ENCODE data around the gene PPCDC. TPM values are rescaled to one million over a fixed set of nuclear protein-coding genes. Genes with fewer than 3 reads are reported as not detected.

Gene PPCDC
- polyA plus RNA-seq, 3 donors, result 14.2 to 33.7 (median 18.7) TPM

DNA sequence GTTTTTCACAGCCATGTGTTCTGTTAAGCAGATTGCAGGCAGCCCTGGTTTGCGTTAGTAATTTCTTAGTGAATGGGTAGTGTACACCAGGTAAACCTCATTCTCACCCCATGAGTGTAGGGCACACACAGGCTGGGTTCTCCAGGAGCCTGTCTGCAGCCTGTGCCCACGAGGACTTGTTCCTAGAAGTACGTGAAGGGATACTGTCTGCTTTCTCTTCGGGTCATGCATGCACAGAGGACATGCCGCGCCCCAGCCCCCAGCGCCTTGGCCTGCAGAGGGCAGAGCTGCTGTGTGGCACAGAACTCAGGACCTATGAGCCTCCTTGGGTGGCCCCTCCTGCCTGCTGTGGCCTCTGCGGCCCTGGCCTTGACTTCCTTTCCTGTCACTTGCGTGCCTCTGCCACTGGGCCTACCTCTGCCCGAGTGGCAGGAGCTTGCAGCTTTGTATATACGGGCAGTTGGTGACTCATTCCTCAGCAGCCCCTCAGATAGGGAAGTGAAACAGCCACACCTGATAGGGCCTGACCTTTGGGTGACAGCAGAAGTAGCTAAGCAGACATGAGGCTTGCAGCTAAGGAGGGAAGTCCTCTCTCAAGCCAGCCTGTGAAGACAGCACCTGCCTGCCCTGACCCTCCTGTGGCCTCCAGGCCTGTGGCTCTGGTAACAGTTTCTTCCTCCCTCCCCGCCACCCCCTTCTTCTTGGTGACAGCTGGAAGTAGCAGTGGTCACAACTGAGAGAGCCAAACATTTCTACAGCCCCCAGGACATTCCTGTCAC, 19.5 kb downstream of the PPCDC start:
- H3K27me3 ChIP-seq (ENCODE audit: control insufficient read depth in 2 of 2, insufficient read depth in 2 of 2, low read length in 2 of 2), result no peaks in the 10 kb centered on the region
- peak overlapping the region; percentile 98 to 100 for H3K27ac ChIP-seq (ENCODE audit: low read depth in 1 of 2, low read length in 2 of 2)
- 2% methylated on average over 11 of the region's 12 CpGs for WGBS (ENCODE audit: insufficient coverage)
- peak; percentile 99 to 100 (median 99) for DNase-seq
- peak overlapping the region; percentile 74 for H3K4me2 ChIP-seq (replicated peaks; ENCODE audit: extremely low read depth, low read length, poor library complexity, severe bottlenecking)
- H3K27me3 Mint-ChIP-seq (ENCODE audit: low read depth in 3 of 3), result peaks cover 0 to 4% (median 2%) of the 10 kb centered on the region in 3 donors
- H2AFZ ChIP-seq (ENCODE audit: insufficient read depth, low read depth, low read length, poor library complexity, severe bottlenecking), result no peak overlapping the region
- H3K79me2 ChIP-seq (ENCODE audit: insufficient read depth, low read length), result peaks cover 29% of the 10 kb centered on the region
- H3K27ac Mint-ChIP-seq, result peak overlapping the region; percentile 98 to 100 (median 99)
- H3K4me3 ChIP-seq (replicated peaks in 1 of 3; ENCODE audit: low read depth in 2 of 3, low read length in 3 of 3), result peak overlapping the region in 1 of 3 experiments; percentile 65
- peaks cover 0 to 4% of the 10 kb centered on the region in 2 donors for H3K36me3 ChIP-seq (replicated peaks in 1 of 2; ENCODE audit: control insufficient read depth in 1 of 2, insufficient read depth in 2 of 2, low read length in 2 of 2)
- no peaks in the 10 kb centered on the region for H3K9me3 ChIP-seq (replicated peaks in 1 of 2; ENCODE audit: control insufficient read depth in 1 of 2, insufficient read depth in 1 of 2, low read length in 2 of 2)
- H3K9ac ChIP-seq (ENCODE audit: insufficient read depth, low read length, poor library complexity, severe bottlenecking), result peak overlapping the region; percentile 81
- H4K20me1 ChIP-seq (ENCODE audit: insufficient read depth, low read length), result no peaks in the 10 kb centered on the region
- TF ChIP-seq, protein P1, sequence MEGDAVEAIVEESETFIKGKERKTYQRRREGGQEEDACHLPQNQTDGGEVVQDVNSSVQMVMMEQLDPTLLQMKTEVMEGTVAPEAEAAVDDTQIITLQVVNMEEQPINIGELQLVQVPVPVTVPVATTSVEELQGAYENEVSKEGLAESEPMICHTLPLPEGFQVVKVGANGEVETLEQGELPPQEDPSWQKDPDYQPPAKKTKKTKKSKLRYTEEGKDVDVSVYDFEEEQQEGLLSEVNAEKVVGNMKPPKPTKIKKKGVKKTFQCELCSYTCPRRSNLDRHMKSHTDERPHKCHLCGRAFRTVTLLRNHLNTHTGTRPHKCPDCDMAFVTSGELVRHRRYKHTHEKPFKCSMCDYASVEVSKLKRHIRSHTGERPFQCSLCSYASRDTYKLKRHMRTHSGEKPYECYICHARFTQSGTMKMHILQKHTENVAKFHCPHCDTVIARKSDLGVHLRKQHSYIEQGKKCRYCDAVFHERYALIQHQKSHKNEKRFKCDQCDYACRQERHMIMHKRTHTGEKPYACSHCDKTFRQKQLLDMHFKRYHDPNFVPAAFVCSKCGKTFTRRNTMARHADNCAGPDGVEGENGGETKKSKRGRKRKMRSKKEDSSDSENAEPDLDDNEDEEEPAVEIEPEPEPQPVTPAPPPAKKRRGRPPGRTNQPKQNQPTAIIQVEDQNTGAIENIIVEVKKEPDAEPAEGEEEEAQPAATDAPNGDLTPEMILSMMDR (IDR thresholded peaks at IDR 0.05), result peak; percentile 78
- H3K4me1 Mint-ChIP-seq, result peaks cover 95% of the 10 kb centered on the region
- peaks cover 0 to 6% (median 0%) of the 10 kb centered on the region in 7 donors for H3K9me3 Mint-ChIP-seq
- intact Hi-C loops (cut with micrococcal nuclease), result loop anchor here (1.0 to 5.0 kb wide), 9 partner anchors 14 to 160 kb away; no protein-coding TSS in a partner anchor
- H3K36me3 Mint-ChIP-seq, result peaks cover 30 to 40% of the 10 kb centered on the region in 2 donors
- H3K4me1 ChIP-seq (ENCODE audit: control insufficient read depth in 1 of 2, insufficient read depth in 2 of 2, low read length in 2 of 2), result peaks cover 85 to 98% of the 10 kb centered on the region in 2 donors
- H3K4me3 Mint-ChIP-seq, result peak overlapping the region; percentile 75 to 78

DNA sequence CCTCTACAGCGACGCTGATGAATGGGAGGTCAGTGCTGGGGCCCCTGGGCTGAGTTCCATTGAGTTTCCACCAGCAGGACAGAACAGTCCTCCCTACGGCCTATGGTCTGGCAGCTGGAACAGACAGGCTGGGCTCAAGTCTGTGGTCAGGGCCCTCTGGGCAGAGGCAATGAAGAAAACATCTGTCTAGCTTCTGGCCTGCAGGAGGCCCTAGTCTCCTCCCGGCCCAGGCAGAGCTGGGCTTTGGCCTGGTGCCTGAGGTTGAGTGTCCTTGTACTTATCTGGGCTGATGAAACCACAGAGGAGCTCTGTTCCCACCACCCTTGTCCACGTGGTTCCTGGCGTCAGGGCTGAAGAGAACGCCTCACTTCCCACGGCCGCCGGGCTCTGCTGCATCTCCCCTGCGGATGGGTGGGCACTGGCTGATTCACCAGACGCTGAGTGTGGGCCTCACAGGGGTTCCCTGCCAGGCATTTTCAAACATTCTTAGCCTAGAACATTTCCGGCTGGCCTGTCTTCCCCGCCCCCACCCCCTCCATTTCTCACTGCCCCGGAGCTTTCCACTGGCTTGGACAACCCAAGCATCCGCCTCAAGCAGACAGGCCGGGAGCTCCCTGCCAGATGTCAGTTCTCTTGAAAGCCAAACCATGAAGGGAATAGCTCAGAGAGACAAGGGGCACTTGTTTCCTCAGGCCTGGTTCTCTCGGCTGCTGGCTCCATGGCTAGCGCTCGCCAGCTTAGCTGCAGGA, 20.3 kb downstream of the PPCDC start:
- Mint-ChIP-seq H3K36me3 (peaks cover 33 to 44% of the 10 kb centered on the region in 2 donors), H3K4me1 (peaks cover 95% of the 10 kb centered on the region), H3K9me3 (peaks cover 0 to 7% (median 0%) of the 10 kb centered on the region in 7 donors), H3K27me3 (ENCODE audit: low read depth in 3 of 3) (peaks cover 0 to 4% (median 2%) of the 10 kb centered on the region in 3 donors), H3K4me3 (peak overlapping the region; percentile 75 to 78), H3K27ac (peak overlapping the region; percentile 98 to 100 (median 99))
- H4K20me1 ChIP-seq (ENCODE audit: insufficient read depth, low read length), result no peaks in the 10 kb centered on the region
- peak; percentile 97 to 98 (median 98) for DNase-seq
- no peaks in the 10 kb centered on the region for H3K27me3 ChIP-seq (ENCODE audit: control insufficient read depth in 2 of 2, insufficient read depth in 2 of 2, low read length in 2 of 2)
- H3K9ac ChIP-seq (ENCODE audit: insufficient read depth, low read length, poor library complexity, severe bottlenecking), result peak overlapping the region; percentile 81
- peak overlapping the region; percentile 98 to 100 for H3K27ac ChIP-seq (ENCODE audit: low read depth in 1 of 2, low read length in 2 of 2)
- WGBS (ENCODE audit: insufficient coverage), result 10% methylated on average over 17 of the region's 20 CpGs
- H3K36me3 ChIP-seq (replicated peaks in 1 of 2; ENCODE audit: control insufficient read depth in 1 of 2, insufficient read depth in 2 of 2, low read length in 2 of 2), result peaks cover 0 to 6% of the 10 kb centered on the region in 2 donors
- H3K9me3 ChIP-seq (replicated peaks in 1 of 2; ENCODE audit: control insufficient read depth in 1 of 2, insufficient read depth in 1 of 2, low read length in 2 of 2), result no peaks in the 10 kb centered on the region
- H3K79me2 ChIP-seq (ENCODE audit: insufficient read depth, low read length), result peaks cover 33% of the 10 kb centered on the region
- TF ChIP-seq, protein P1 (IDR thresholded peaks at IDR 0.05), result peak; percentile 2
- H3K4me1 ChIP-seq (ENCODE audit: control insufficient read depth in 1 of 2, insufficient read depth in 2 of 2, low read length in 2 of 2), result peaks cover 88 to 98% of the 10 kb centered on the region in 2 donors
- H3K4me3 ChIP-seq (replicated peaks in 1 of 3; ENCODE audit: low read depth in 2 of 3, low read length in 3 of 3), result peak overlapping the region in 2 of 3 experiments; percentile 19 to 65
- peak overlapping the region; percentile 74 for H3K4me2 ChIP-seq (replicated peaks; ENCODE audit: extremely low read depth, low read length, poor library complexity, severe bottlenecking)
- H2AFZ ChIP-seq (ENCODE audit: insufficient read depth, low read depth, low read length, poor library complexity, severe bottlenecking), result no peak overlapping the region
- intact Hi-C loops (cut with micrococcal nuclease), result loop anchor here (1.0 to 5.0 kb wide), 9 partner anchors 15 to 159 kb away; no protein-coding TSS in a partner anchor

All from CD14-positive monocyte (primary cell).